SK-N-SH (cell line): ENCODE results near the gene LRRC2. TPM values are rescaled to one million over a fixed set of nuclear protein-coding genes. Genes with fewer than 3 reads are reported as not detected.

Source experiments
- CTCF ChIA-PET: fragments of 300-600, 350-600 bp; formaldehyde crosslinking; extraction: SDS; loops from one replicate; lab custom pipeline; 2021; lab: Yijun Ruan, JAX
- POLR2A ChIA-PET: fragments of 350-600 bp; sonication (Branson Sonifier 250); formaldehyde crosslinking; extraction: SDS; loops from one replicate; lab custom pipeline; 2020; ENCODE audit warnings: antibody characterized with exemption, inconsistent platforms; lab: Yijun Ruan, JAX
- DNase-seq: peaks from one replicate; pipeline ENCODE4 v3.0.0; 2012
- H2AFZ ChIP-seq: fragments of 200-600 bp; sonication (generic); 2 replicates; pipeline ENCODE4 v1.8.1; 2016; ENCODE audit warnings: antibody characterized with exemption, mild to moderate bottlenecking, low read depth
- H3F3A ChIP-seq: fragments of 200-600 bp; sonication (generic); replicated peaks from 2 replicates; pipeline ENCODE3; 2016; ENCODE audit warnings: antibody characterized with exemption, mild to moderate bottlenecking; ENCODE audit not compliant: insufficient read depth
- H3K27ac ChIP-seq, 2 experiments: fragments of 200-500 bp in 1 of 2; fragments of 200-600 bp in 1 of 2; sonication (Bioruptor generic) in 1 of 2; sonication (generic), shearing (Covaris generic) in 1 of 2; 2 replicates each; pipeline versions ENCODE4 v1.5.1 to v1.6.1; 2014 to 2016; ENCODE audit warnings: low read depth in 2 of 2, inconsistent platforms in 1 of 2, low read length in 1 of 2, mild to moderate bottlenecking in 1 of 2, mixed read lengths in 1 of 2
- H3K27me3 ChIP-seq: fragments of 200-600 bp; sonication (generic), shearing (Covaris generic); 2 replicates; pipeline ENCODE4 v1.6.1; 2016; ENCODE audit warnings: mixed run types; ENCODE audit not compliant: insufficient read depth
- H3K36me3 ChIP-seq, 2 experiments: fragments of 200-500 bp in 1 of 2; fragments of 200-600 bp in 1 of 2; sonication (Bioruptor generic) in 1 of 2; sonication (generic) in 1 of 2; replicated peaks in 1 of 2; 2 replicates each; pipeline versions ENCODE3 to v1.5.1; 2014 to 2016; ENCODE audit warnings: low read length in 1 of 2, mild to moderate bottlenecking in 1 of 2; ENCODE audit not compliant: insufficient read depth in 2 of 2, control insufficient read depth in 1 of 2
- H3K4me1 ChIP-seq, 2 experiments: fragments of 200-500 bp in 1 of 2; fragments of 200-600 bp in 1 of 2; sonication (Bioruptor generic) in 1 of 2; sonication (generic), shearing (Covaris generic) in 1 of 2; 2 replicates each; pipeline versions ENCODE4 v1.5.1 to v1.6.1; 2014 to 2016; ENCODE audit warnings: low read depth in 1 of 2, low read length in 1 of 2, mixed run types in 1 of 2; ENCODE audit not compliant: insufficient read depth in 2 of 2, control insufficient read depth in 1 of 2
- H3K4me2 ChIP-seq: fragments of 200-600 bp; sonication (generic), shearing (Covaris generic); 2 replicates; pipeline ENCODE4 v1.6.1; 2017; ENCODE audit warnings: mixed run types
- H3K4me3 ChIP-seq, 2 experiments: fragments of 200-500 bp in 1 of 2; fragments of 200-600 bp in 1 of 2; sonication (Bioruptor generic) in 1 of 2; sonication (generic), shearing (Covaris generic) in 1 of 2; 2 replicates each; pipeline versions ENCODE4 v1.5.1 to v1.8.1; 2014 to 2016; ENCODE audit warnings: low read depth in 2 of 2, inconsistent platforms in 1 of 2, low read length in 1 of 2, mild to moderate bottlenecking in 1 of 2, mixed read lengths in 1 of 2, moderate library complexity in 1 of 2
- H3K79me2 ChIP-seq: fragments of 200-600 bp; sonication (generic); 2 replicates; pipeline ENCODE4 v1.8.1; 2017; ENCODE audit warnings: mild to moderate bottlenecking; ENCODE audit not compliant: insufficient read depth
- H3K9ac ChIP-seq: fragments of 200-600 bp; sonication (generic); 2 replicates; pipeline ENCODE4 v1.6.1; 2017; ENCODE audit warnings: mixed run types
- H3K9me2 ChIP-seq: fragments of 200-600 bp; sonication (generic); 2 replicates; pipeline ENCODE4 v1.6.1; 2017; ENCODE audit warnings: mixed run types
- H3K9me3 ChIP-seq: fragments of 200-600 bp; sonication (generic); 2 replicates; pipeline ENCODE4 v1.6.1; 2017; ENCODE audit warnings: mixed run types, mild to moderate bottlenecking, moderate library complexity
- H4K20me1 ChIP-seq: fragments of 200-600 bp; sonication (generic); 2 replicates; pipeline ENCODE4 v1.6.1; 2017; ENCODE audit warnings: mild to moderate bottlenecking, mixed run types; ENCODE audit not compliant: insufficient read depth
- CHD2 ChIP-seq: fragments of 150-350 bp; IDR thresholded peaks from 2 replicates; pipeline ENCODE4 v1.6.1; 2018; ENCODE audit warnings: low read length; ENCODE audit not compliant: partially characterized antibody
- ELF1 ChIP-seq: IDR thresholded peaks from 2 replicates; pipeline ENCODE4 v1.4.0; 2012
- EP300 ChIP-seq, 2 experiments: IDR thresholded peaks; 2 replicates each; pipeline versions ENCODE4 v1.4.0 to v1.6.1; 2012; ENCODE audit warnings: borderline replicate concordance in 1 of 2, low read depth in 1 of 2, low read length in 1 of 2
- FOXJ3 ChIP-seq: sonication (generic); formaldehyde crosslinking; IDR thresholded peaks from 2 replicates; pipeline ENCODE4 v1.5.1; 2020; ENCODE audit warnings: mild to moderate bottlenecking, missing genetic modification reagents
- GATA2 ChIP-seq: sonication (generic); formaldehyde crosslinking; IDR thresholded peaks from 2 replicates; pipeline ENCODE4 v1.5.0; 2020; ENCODE audit warnings: mild to moderate bottlenecking, missing genetic modification reagents
- MXI1 ChIP-seq: IDR thresholded peaks from 2 replicates; pipeline ENCODE4 v1.6.1; 2012; ENCODE audit warnings: mild to moderate bottlenecking, low read depth, low read length, improper control_type of control experiment
- NFIC ChIP-seq: IDR thresholded peaks from 2 replicates; pipeline ENCODE4 v1.4.0; 2012; ENCODE audit warnings: borderline replicate concordance
- RCOR1 ChIP-seq: fragments of 150-350 bp; IDR thresholded peaks from 2 replicates; pipeline ENCODE4 v1.6.1; 2017; ENCODE audit warnings: antibody characterized with exemption, low read length
- TCF12 ChIP-seq: IDR thresholded peaks from 2 replicates; pipeline ENCODE4 v1.4.0; 2012
- WGBS: methylation state at CpG from one replicate; pipeline ENCODE4 v1.1.6; 2017; ENCODE audit warnings: low lambda C conversion rate; 5-methylcytosine and 5-hydroxymethylcytosine counted together
- polyA plus RNA-seq, 3 experiments: library from polyadenylated mRNA; depleted of rRNA; stranded (reverse); fragments of >200 nt; gene quantifications; 2 replicates each; pipeline ENCODE4 v1.2.3, GENCODE V29; 2012
- TF ChIP-seq, protein P1 (sequence below): IDR thresholded peaks from 2 replicates; pipeline ENCODE4 v1.4.0; 2012; ENCODE audit warnings: low read depth, borderline replicate concordance
- TF ChIP-seq, protein P2 (sequence below): IDR thresholded peaks from 2 replicates; pipeline ENCODE4; 2012
- TF ChIP-seq, protein P3 (sequence below): fragments of 150-350 bp; IDR thresholded peaks from 2 replicates; pipeline ENCODE4 v1.6.1; 2016; ENCODE audit warnings: mild to moderate bottlenecking, low read depth, low read length
- TF ChIP-seq, protein P4 (sequence below): IDR thresholded peaks from 2 replicates; pipeline ENCODE4 v1.4.0; 2012; ENCODE audit warnings: low read depth

LRRC2 gene, protein sequence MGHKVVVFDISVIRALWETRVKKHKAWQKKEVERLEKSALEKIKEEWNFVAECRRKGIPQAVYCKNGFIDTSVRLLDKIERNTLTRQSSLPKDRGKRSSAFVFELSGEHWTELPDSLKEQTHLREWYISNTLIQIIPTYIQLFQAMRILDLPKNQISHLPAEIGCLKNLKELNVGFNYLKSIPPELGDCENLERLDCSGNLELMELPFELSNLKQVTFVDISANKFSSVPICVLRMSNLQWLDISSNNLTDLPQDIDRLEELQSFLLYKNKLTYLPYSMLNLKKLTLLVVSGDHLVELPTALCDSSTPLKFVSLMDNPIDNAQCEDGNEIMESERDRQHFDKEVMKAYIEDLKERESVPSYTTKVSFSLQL
- polyA plus RNA-seq (2012; rRNA removed) = 0.13 and 0.23 TPM in 2 replicates
- polyA plus RNA-seq (2012; cell fraction: cytosol; rRNA removed) = 0.24 and 0.27 TPM in 2 replicates
- 0.15 and 0.26 TPM in 2 replicates for polyA plus RNA-seq (2012; cell fraction: nucleus; rRNA removed)

DNA sequence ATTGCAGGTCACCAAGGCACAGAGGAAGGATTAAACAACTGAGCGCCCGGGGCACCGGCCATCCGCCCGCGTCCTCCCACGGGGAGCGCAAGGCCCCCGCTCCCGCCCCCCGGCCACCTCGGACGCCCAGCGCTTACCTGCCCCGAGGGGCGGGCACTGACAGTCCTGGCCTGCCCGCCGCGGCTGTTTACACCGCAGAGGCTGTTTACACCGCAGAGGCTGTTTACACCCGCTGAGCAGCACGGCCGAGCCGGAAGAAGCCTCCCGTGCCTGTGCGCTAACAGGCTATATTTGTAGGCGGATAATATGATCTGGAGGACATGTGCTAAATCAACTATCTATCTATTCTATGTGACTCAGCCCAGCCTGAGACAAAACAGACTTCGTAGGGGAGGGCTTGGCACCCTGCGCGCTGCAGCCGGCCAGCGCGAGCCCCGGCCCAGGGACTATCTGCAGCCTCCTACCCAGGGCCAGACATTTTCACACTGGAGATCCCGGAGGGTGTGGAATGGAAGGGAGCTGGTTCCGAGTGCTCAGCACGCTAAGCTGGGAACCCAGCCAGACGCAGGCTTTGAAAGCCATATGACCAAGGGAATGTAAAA lies at the start of gene LRRC2:
Gene LRRC2, minus strand, starts transcription at position 263 of the 602 bp plus-strand sequence. CDS start 14,711 bp downstream, outside the sequence.
- H3K9me3 ChIP-seq = no peaks in the 10 kb centered on the region
- no peaks in the 10 kb centered on the region for H3K9me2 ChIP-seq
- WGBS = 0% methylated on average over 16 of the region's 39 CpGs
- H3K4me1 ChIP-seq = peaks cover 0 to 7% of the 10 kb centered on the region in 2 experiments; a peak in 2 of 4 replicates
- no peaks in the 10 kb centered on the region for H4K20me1 ChIP-seq
- H3K79me2 ChIP-seq = no peaks in the 10 kb centered on the region
- TF ChIP-seq, protein P1, sequence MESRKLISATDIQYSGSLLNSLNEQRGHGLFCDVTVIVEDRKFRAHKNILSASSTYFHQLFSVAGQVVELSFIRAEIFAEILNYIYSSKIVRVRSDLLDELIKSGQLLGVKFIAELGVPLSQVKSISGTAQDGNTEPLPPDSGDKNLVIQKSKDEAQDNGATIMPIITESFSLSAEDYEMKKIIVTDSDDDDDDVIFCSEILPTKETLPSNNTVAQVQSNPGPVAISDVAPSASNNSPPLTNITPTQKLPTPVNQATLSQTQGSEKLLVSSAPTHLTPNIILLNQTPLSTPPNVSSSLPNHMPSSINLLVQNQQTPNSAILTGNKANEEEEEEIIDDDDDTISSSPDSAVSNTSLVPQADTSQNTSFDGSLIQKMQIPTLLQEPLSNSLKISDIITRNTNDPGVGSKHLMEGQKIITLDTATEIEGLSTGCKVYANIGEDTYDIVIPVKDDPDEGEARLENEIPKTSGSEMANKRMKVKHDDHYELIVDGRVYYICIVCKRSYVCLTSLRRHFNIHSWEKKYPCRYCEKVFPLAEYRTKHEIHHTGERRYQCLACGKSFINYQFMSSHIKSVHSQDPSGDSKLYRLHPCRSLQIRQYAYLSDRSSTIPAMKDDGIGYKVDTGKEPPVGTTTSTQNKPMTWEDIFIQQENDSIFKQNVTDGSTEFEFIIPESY = no peak
- TF ChIP-seq, protein P2, sequence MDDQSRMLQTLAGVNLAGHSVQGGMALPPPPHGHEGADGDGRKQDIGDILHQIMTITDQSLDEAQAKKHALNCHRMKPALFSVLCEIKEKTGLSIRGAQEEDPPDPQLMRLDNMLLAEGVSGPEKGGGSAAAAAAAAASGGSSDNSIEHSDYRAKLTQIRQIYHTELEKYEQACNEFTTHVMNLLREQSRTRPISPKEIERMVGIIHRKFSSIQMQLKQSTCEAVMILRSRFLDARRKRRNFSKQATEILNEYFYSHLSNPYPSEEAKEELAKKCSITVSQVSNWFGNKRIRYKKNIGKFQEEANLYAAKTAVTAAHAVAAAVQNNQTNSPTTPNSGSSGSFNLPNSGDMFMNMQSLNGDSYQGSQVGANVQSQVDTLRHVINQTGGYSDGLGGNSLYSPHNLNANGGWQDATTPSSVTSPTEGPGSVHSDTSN = peak; percentile 78
- TF ChIP-seq RCOR1 (peak; percentile 73; the same call in 1 of the 2 replicates), CHD2 (peak; percentile 61), EP300 (IDR thresholded peaks at IDR 0.05; ENCODE audit: borderline replicate concordance in 1 of 2, low read depth in 1 of 2, low read length in 1 of 2) (peak; percentile 14 to 31; a peak in 1 of 4 replicates), TCF12 (peak; percentile 92), MXI1 (peak; percentile 54), ELF1 (no peak), FOXJ3 (CRISPR knock-in tag) (peak; percentile 78; the same call in 1 of the 2 replicates), GATA2 (CRISPR knock-in tag) (peak; percentile 61), NFIC (peak; percentile 59)
- TF ChIP-seq, protein P3, sequence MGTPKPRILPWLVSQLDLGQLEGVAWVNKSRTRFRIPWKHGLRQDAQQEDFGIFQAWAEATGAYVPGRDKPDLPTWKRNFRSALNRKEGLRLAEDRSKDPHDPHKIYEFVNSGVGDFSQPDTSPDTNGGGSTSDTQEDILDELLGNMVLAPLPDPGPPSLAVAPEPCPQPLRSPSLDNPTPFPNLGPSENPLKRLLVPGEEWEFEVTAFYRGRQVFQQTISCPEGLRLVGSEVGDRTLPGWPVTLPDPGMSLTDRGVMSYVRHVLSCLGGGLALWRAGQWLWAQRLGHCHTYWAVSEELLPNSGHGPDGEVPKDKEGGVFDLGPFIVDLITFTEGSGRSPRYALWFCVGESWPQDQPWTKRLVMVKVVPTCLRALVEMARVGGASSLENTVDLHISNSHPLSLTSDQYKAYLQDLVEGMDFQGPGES = no peak
- TF ChIP-seq, protein P4, sequence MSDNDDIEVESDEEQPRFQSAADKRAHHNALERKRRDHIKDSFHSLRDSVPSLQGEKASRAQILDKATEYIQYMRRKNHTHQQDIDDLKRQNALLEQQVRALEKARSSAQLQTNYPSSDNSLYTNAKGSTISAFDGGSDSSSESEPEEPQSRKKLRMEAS = peak; percentile 69
- ChIA-PET POLR2A (no interaction called here), CTCF (interaction anchor here (0.6 to 10.9 kb wide), 3 partner anchors 64 to 191 kb away, joined by 3 to 223 read pairs (median 3); no protein-coding TSS in a partner anchor)
- peak within 1 kb of the TSS; percentile 30; the same call in 1 of the 2 replicates for H3K9ac ChIP-seq
- DNase-seq = peak; percentile 88
- no peaks in the 10 kb centered on the region for H3K27me3 ChIP-seq
- H3K36me3 ChIP-seq = no peaks in the 10 kb centered on the region
- H3F3A ChIP-seq = no peaks in the 10 kb centered on the region
- H3K27ac ChIP-seq = peak within 1 kb of the TSS in 1 of 2 experiments; percentile 47; a peak in 2 of 4 replicates
- H3K4me3 ChIP-seq = peak within 1 kb of the TSS; percentile 45 to 56
- H2AFZ ChIP-seq = peak within 1 kb of the TSS; percentile 70
- peak within 1 kb of the TSS; percentile 89 for H3K4me2 ChIP-seq
